ENCODE measurements around the gene NMNAT3. TPM values are rescaled to one million over a fixed set of nuclear protein-coding genes. Genes with fewer than 3 reads are reported as not detected.

Gene NMNAT3
- total RNA-seq, 2 donors from 2014 or later = 1.2 to 1.6 TPM

DNA sequence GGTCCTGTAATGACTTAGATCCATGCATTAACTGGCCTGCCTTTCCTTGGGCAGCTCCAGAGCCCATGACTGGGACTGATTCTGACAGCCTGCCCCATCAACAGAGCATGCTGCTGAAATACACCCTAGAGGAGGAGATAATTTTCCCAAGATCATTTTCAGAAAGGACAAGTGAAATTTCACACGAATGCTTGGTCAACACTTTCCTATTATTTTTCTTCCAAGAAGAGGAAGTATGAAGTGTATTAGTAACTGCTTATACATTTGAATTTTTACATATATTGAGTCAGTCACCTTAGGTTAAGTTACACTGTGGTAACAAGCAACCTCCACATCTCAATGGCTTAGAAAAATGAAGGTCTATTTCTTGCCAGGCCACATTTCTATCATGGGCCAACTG lies 9.7 kb upstream of the NMNAT3 start:
- WGBS, 2 experiments (ENCODE audit: insufficient coverage in 1 of 2, insufficient read length in 1 of 2) = no CpG with 5 or more reads among the region's 1 CpG
- peaks cover 8% of the 10 kb centered on the region for H3K27me3 Mint-ChIP-seq (ENCODE audit: insufficient read depth)
- Histone ChIP-seq H3K9me3 (ENCODE audit: control insufficient read depth, low read length) (no peaks in the 10 kb centered on the region), H3K4me1 (ENCODE audit: control insufficient read depth, insufficient read depth, low read length) (no peaks in the 10 kb centered on the region), H3K9ac (ENCODE audit: extremely low read depth, low read length, poor library complexity, severe bottlenecking) (no peak overlapping the region), H3K36me3 (ENCODE audit: control insufficient read depth, insufficient read depth, low read length) (no peaks in the 10 kb centered on the region), H3K27ac (ENCODE audit: low read depth, low read length) (no peak overlapping the region), H3K4me3 (ENCODE audit: low read length) (no peak overlapping the region), H3K27me3 (ENCODE audit: control insufficient read depth, insufficient read depth, low read length, poor library complexity, severe bottlenecking) (peaks cover 26% of the 10 kb centered on the region)
- peaks cover 4% of the 10 kb centered on the region for H3K4me1 Mint-ChIP-seq
- TF ChIP-seq, protein P1, sequence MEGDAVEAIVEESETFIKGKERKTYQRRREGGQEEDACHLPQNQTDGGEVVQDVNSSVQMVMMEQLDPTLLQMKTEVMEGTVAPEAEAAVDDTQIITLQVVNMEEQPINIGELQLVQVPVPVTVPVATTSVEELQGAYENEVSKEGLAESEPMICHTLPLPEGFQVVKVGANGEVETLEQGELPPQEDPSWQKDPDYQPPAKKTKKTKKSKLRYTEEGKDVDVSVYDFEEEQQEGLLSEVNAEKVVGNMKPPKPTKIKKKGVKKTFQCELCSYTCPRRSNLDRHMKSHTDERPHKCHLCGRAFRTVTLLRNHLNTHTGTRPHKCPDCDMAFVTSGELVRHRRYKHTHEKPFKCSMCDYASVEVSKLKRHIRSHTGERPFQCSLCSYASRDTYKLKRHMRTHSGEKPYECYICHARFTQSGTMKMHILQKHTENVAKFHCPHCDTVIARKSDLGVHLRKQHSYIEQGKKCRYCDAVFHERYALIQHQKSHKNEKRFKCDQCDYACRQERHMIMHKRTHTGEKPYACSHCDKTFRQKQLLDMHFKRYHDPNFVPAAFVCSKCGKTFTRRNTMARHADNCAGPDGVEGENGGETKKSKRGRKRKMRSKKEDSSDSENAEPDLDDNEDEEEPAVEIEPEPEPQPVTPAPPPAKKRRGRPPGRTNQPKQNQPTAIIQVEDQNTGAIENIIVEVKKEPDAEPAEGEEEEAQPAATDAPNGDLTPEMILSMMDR (conservative IDR thresholded peaks at IDR 0.05) = no peak
- H3K36me3 Mint-ChIP-seq (ENCODE audit: low read depth) = no peaks in the 10 kb centered on the region
- no peak overlapping the region for H3K27ac Mint-ChIP-seq
- DNase-seq = no peak
- no peaks in the 10 kb centered on the region for H3K9me3 Mint-ChIP-seq
- H3K4me3 Mint-ChIP-seq = no peak overlapping the region

DNA sequence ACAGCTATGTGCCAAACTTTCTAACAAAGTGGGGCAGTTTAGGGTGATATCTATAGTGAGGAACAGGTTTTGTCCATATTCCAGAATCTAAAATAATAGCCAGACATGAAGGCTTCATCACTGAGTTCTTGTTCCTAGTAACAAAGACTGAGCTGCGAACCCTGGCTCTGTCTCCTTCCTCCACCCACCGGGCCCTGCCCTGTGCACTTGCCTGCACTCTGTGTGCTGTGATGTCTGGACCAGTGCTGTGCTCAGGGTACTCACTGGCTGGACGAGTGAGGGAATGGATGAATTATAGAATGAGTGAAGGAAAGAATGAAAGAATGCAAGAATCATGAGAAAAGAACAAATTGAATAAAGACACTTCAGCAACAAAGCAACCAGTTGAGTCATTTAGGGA lies 8.9 kb upstream of the NMNAT3 start:
- H3K36me3 ChIP-seq (ENCODE audit: control insufficient read depth, insufficient read depth, low read length) = no peaks in the 10 kb centered on the region
- DNase-seq = no peak
- Mint-ChIP-seq H3K27me3 (ENCODE audit: insufficient read depth) (peaks cover 8% of the 10 kb centered on the region), H3K4me3 (no peak overlapping the region), H3K4me1 (peaks cover 4% of the 10 kb centered on the region), H3K36me3 (ENCODE audit: low read depth) (no peaks in the 10 kb centered on the region), H3K9me3 (no peaks in the 10 kb centered on the region), H3K27ac (no peak overlapping the region)
- no peaks in the 10 kb centered on the region for H3K4me1 ChIP-seq (ENCODE audit: control insufficient read depth, insufficient read depth, low read length)
- TF ChIP-seq, protein P1 (conservative IDR thresholded peaks at IDR 0.05) = no peak
- H3K4me3 ChIP-seq (ENCODE audit: low read length) = no peak overlapping the region
- H3K27ac ChIP-seq (ENCODE audit: low read depth, low read length) = no peak overlapping the region
- H3K9ac ChIP-seq (ENCODE audit: extremely low read depth, low read length, poor library complexity, severe bottlenecking) = no peak overlapping the region
- no peaks in the 10 kb centered on the region for H3K9me3 ChIP-seq (ENCODE audit: control insufficient read depth, low read length)
- 60 to 89% methylated on average over 1 to 3 of the region's 3 CpGs for WGBS, 2 experiments (ENCODE audit: insufficient coverage in 1 of 2, insufficient read length in 1 of 2)
- peaks cover 26% of the 10 kb centered on the region for H3K27me3 ChIP-seq (ENCODE audit: control insufficient read depth, insufficient read depth, low read length, poor library complexity, severe bottlenecking)

DNA sequence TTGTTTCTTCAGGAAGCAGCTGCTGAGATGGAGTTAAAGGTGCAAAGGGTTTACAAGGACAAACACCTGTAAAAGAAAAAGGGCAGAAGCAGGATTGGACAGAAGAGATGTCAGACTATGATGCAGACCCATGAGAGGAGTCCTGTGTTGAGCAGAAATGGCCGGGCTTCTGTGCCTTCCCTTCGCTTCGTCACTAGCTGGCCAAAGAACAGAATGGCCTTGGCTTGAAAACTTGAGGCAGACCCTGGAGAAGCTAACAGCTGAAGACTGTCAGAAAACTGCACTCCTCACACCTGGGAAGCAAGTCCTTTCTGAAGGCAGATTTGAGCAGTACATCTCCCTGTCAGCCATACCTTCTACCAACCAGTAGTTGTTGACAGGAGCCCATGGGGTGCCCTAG lies 8.4 kb upstream of the NMNAT3 start:
- Histone ChIP-seq H3K36me3 (ENCODE audit: control insufficient read depth, insufficient read depth, low read length) (no peaks in the 10 kb centered on the region), H3K27me3 (ENCODE audit: control insufficient read depth, insufficient read depth, low read length, poor library complexity, severe bottlenecking) (peaks cover 26% of the 10 kb centered on the region), H3K4me1 (ENCODE audit: control insufficient read depth, insufficient read depth, low read length) (no peaks in the 10 kb centered on the region), H3K4me3 (ENCODE audit: low read length) (no peak overlapping the region), H3K9ac (ENCODE audit: extremely low read depth, low read length, poor library complexity, severe bottlenecking) (no peak overlapping the region), H3K9me3 (ENCODE audit: control insufficient read depth, low read length) (no peaks in the 10 kb centered on the region), H3K27ac (ENCODE audit: low read depth, low read length) (no peak overlapping the region)
- H3K4me3 Mint-ChIP-seq = no peak overlapping the region
- peaks cover 8% of the 10 kb centered on the region for H3K27me3 Mint-ChIP-seq (ENCODE audit: insufficient read depth)
- H3K36me3 Mint-ChIP-seq (ENCODE audit: low read depth) = no peaks in the 10 kb centered on the region
- no peak overlapping the region for H3K27ac Mint-ChIP-seq
- DNase-seq = no peak
- no peaks in the 10 kb centered on the region for H3K9me3 Mint-ChIP-seq
- peaks cover 4% of the 10 kb centered on the region for H3K4me1 Mint-ChIP-seq
- TF ChIP-seq, protein P1 (conservative IDR thresholded peaks at IDR 0.05) = no peak
- 92% methylated on average over 3 of the region's 3 CpGs for WGBS, 2 experiments (ENCODE audit: insufficient coverage in 1 of 2, insufficient read length in 1 of 2)
